ENCODE data around the gene GPX5. TPM values are rescaled to one million over a fixed set of nuclear protein-coding genes. Genes with fewer than 3 reads are reported as not detected.

The GPX5 gene
- total RNA-seq, 1 experiment from 2014 or later, result not detected

GRCh38 chr6:28517964-28518363, 7.7 kb upstream of the GPX5 start:
- in situ Hi-C loops (cut with HindIII; ENCODE audit: low pct_unique_long_range_greater_than_20kb, low sequenced_read_pairs), result no loop called here
- H3K4me3 ChIP-seq (ENCODE audit: low read depth in 2 of 2, low read length in 2 of 2), result no peak overlapping the region
- POLR2A ChIA-PET, result no interaction called here

GRCh38 chr6:28522594-28523240, 3.0 kb upstream of the GPX5 start:
- H3K9me3 ChIP-seq (ENCODE audit: control insufficient read depth, insufficient read depth, low read depth, low read length), result no peaks in the 10 kb centered on the region
- ATAC-seq (no peak), DNase-seq (ENCODE audit: low read depth, low spot score) (no peak)
- in situ Hi-C loops (cut with HindIII; ENCODE audit: low pct_unique_long_range_greater_than_20kb, low sequenced_read_pairs) (no loop called here), intact Hi-C loops (cut with micrococcal nuclease; ENCODE audit: unreplicated experiment) (no loop called here)
- H3K36me3 ChIP-seq (ENCODE audit: control insufficient read depth, insufficient read depth, low read length), result no peaks in the 10 kb centered on the region
- no peak overlapping the region for H3K27ac ChIP-seq (ENCODE audit: low read length)
- no TSS peak for BruUV-seq (replicated peaks)
- ChIA-PET POLR2A (no interaction called here), CTCF (no interaction called here)
- H3K4me1 ChIP-seq (ENCODE audit: control insufficient read depth, insufficient read depth, low read length), result no peaks in the 10 kb centered on the region
- peaks cover 23% of the 10 kb centered on the region for H3K27me3 ChIP-seq (ENCODE audit: control insufficient read depth, insufficient read depth, low read length)
- no peak for TF ChIP-seq SIN3A (IDR thresholded peaks at IDR 0.05; ENCODE audit: borderline replicate concordance, insufficient read depth, low read depth, low read length)
- no peak for TF ChIP-seq CTCF (IDR thresholded peaks at IDR 0.05)
- TF ChIP-seq POLR2AphosphoS5 (IDR thresholded peaks at IDR 0.05; ENCODE audit: low read depth, low read length), result no peak
- no peak overlapping the region for H3K4me3 ChIP-seq (ENCODE audit: low read depth in 2 of 2, low read length in 2 of 2)

More at GRCh38 chr6:28517964-28518363, 7.7 kb upstream of the GPX5 start:
- intact Hi-C loops (cut with micrococcal nuclease; ENCODE audit: unreplicated experiment), result no loop called here
- Histone ChIP-seq H3K4me1 (ENCODE audit: control insufficient read depth, insufficient read depth, low read length) (no peaks in the 10 kb centered on the region), H3K36me3 (ENCODE audit: control insufficient read depth, insufficient read depth, low read length) (no peaks in the 10 kb centered on the region), H3K9me3 (ENCODE audit: control insufficient read depth, insufficient read depth, low read depth, low read length) (no peaks in the 10 kb centered on the region), H3K27me3 (ENCODE audit: control insufficient read depth, insufficient read depth, low read length) (peaks cover 27% of the 10 kb centered on the region), H3K27ac (ENCODE audit: low read length) (no peak overlapping the region)
- DNase-seq (ENCODE audit: low read depth, low spot score) (no peak), ATAC-seq (no peak)
- no TSS peak for BruUV-seq (replicated peaks)
- TF ChIP-seq SIN3A (IDR thresholded peaks at IDR 0.05; ENCODE audit: borderline replicate concordance, insufficient read depth, low read depth, low read length), result no peak
- no peak for TF ChIP-seq CTCF (IDR thresholded peaks at IDR 0.05)
- no peak for TF ChIP-seq TCF7L2 (IDR thresholded peaks at IDR 0.05; ENCODE audit: low read depth, low read length)
- CTCF ChIA-PET, result no interaction called here

- no peak for ATAC-seq
- BruUV-seq (replicated peaks), result no TSS peak
- H3K9me3 ChIP-seq (ENCODE audit: control insufficient read depth, insufficient read depth, low read depth, low read length), result no peaks in the 10 kb centered on the region
- H3K4me1 ChIP-seq (ENCODE audit: control insufficient read depth, insufficient read depth, low read length), result no peaks in the 10 kb centered on the region
- ChIA-PET POLR2A (no interaction called here), CTCF (no interaction called here)
- H3K4me3 ChIP-seq (ENCODE audit: low read depth in 2 of 2, low read length in 2 of 2), result no peak overlapping the region
- DNase-seq (ENCODE audit: low read depth, low spot score), result no peak
- no peak overlapping the region for H3K27ac ChIP-seq (ENCODE audit: low read length)
- H3K27me3 ChIP-seq (ENCODE audit: control insufficient read depth, insufficient read depth, low read length), result peaks cover 27% of the 10 kb centered on the region
- intact Hi-C loops (cut with micrococcal nuclease; ENCODE audit: unreplicated experiment) (no loop called here), in situ Hi-C loops (cut with HindIII; ENCODE audit: low pct_unique_long_range_greater_than_20kb, low sequenced_read_pairs) (no loop called here)
- TF ChIP-seq CTCF (IDR thresholded peaks at IDR 0.05) (no peak), POLR2AphosphoS5 (IDR thresholded peaks at IDR 0.05; ENCODE audit: low read depth, low read length) (no peak), SIN3A (IDR thresholded peaks at IDR 0.05; ENCODE audit: borderline replicate concordance, insufficient read depth, low read depth, low read length) (no peak), REST (IDR thresholded peaks at IDR 0.05; ENCODE audit: insufficient read depth in 1 of 2, low read depth in 2 of 2, low read length in 1 of 2) (no peak), TCF7L2 (IDR thresholded peaks at IDR 0.05; ENCODE audit: low read depth, low read length) (no peak)
- H3K36me3 ChIP-seq (ENCODE audit: control insufficient read depth, insufficient read depth, low read length), result no peaks in the 10 kb centered on the region
Measured at GRCh38 chr6:28523241-28523622, 2.4 kb upstream of the GPX5 start.
